ENCODE measurements around the gene ACTR1B. TPM values are rescaled to one million over a fixed set of nuclear protein-coding genes. Genes with fewer than 3 reads are reported as not detected.
A peak's percentile ranks its signal among the peaks of the same experiment; 100 is the strongest.

Gene ACTR1B
- total RNA-seq, 1 donor from 2014 or later: 35.6 TPM

- Histone ChIP-seq H3K4me2 (ENCODE audit: low read length) (no peak overlapping the region), H3K4me1 (ENCODE audit: insufficient read depth, low read length) (no peaks in the 10 kb centered on the region), H3K9ac (ENCODE audit: low read length) (no peak overlapping the region), H3K27ac (ENCODE audit: low read depth, low read length) (no peak overlapping the region), H3K79me2 (ENCODE audit: insufficient read depth, low read length) (no peaks in the 10 kb centered on the region), H3K4me3 (ENCODE audit: insufficient read depth, low read depth, low read length) (no peak overlapping the region), H2AFZ (ENCODE audit: low read depth, low read length) (no peak overlapping the region), H4K20me1 (ENCODE audit: insufficient read depth, low read length) (no peaks in the 10 kb centered on the region), H3K27me3 (ENCODE audit: insufficient read depth, low read length) (no peaks in the 10 kb centered on the region), H3K9me3 (ENCODE audit: insufficient read depth, low read depth, low read length) (peaks cover under 1% of the 10 kb centered on the region), H3K36me3 (ENCODE audit: insufficient read depth, low read length) (no peaks in the 10 kb centered on the region)
- Mint-ChIP-seq H3K27me3 (ENCODE audit: low read depth, unreplicated experiment) (peaks cover 2% of the 10 kb centered on the region), H3K36me3 (ENCODE audit: low read depth, unreplicated experiment) (no peaks in the 10 kb centered on the region), H3K4me1 (ENCODE audit: low read depth, unreplicated experiment) (peaks cover 2% of the 10 kb centered on the region), H3K4me3 (ENCODE audit: unreplicated experiment) (no peak overlapping the region), H3K9me3 (ENCODE audit: unreplicated experiment) (no peaks in the 10 kb centered on the region), H3K27ac (ENCODE audit: unreplicated experiment) (no peak overlapping the region)
- TF ChIP-seq CTCF (IDR thresholded peaks at IDR 0.05; ENCODE audit: insufficient read depth, low read depth, low read length) (no peak), EZH2 (IDR thresholded peaks at IDR 0.05; ENCODE audit: insufficient read depth, low read length) (no peak)
- FAIRE-seq (no peak), DNase-seq (ENCODE audit: low read depth) (no peak)
These were observed 34.7 kb upstream of the ACTR1B start for GRCh38 chr2:97698530-97698929.

DNA sequence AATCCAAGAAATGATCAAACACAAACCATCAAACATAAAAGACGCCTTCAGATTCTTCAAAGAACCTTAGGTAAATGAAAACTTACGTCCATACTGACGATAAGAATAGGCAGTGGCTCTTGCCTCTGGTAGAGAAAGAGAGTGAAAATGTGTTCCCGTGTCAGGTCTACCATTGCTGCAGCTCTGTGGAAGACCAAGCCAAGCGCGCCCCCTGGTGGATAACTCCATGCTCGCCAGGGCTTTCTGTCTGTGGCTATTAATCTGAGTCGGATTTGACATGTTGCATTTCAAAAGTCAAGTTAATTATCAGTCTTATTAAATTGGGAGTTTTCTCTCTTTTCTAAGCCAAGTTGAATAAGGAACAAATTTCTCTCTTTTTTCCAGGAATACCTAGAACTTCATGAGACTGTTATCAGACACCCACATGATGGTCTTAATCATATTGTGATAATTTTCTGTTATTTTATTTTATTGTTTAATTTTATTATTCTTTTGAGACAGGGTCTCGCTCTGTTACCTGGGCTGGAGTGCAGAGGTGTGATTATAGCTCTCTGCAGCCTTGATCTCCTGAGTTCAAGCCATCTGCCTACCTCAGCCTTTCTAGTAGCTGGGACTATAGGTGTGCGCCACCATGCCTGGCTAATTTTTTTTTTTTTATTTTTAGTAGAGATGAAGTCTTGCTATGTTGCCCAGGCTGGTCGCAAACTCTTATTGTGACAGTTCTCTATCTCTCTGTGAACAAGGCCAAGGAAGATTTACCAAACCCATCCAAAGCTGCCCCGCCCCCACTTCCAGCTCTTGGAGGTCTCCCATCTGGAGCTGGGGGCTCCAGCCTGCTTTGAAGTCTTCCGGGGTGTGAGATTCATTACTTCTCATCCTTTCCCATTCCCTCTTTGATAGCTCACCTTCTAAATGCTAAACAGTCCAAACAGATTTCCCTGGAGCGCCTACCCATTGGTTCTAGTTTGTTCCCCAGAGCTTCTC, 33.7 kb upstream of the ACTR1B start:
- Histone ChIP-seq H3K79me2 (ENCODE audit: insufficient read depth, low read length) (no peaks in the 10 kb centered on the region), H3K36me3 (ENCODE audit: insufficient read depth, low read length) (no peaks in the 10 kb centered on the region), H3K4me1 (ENCODE audit: insufficient read depth, low read length) (no peaks in the 10 kb centered on the region), H3K4me2 (ENCODE audit: low read length) (peak overlapping the region; percentile 63), H3K27me3 (ENCODE audit: insufficient read depth, low read length) (no peaks in the 10 kb centered on the region), H4K20me1 (ENCODE audit: insufficient read depth, low read length) (no peaks in the 10 kb centered on the region), H3K4me3 (ENCODE audit: insufficient read depth, low read depth, low read length) (no peak overlapping the region), H3K9ac (ENCODE audit: low read length) (no peak overlapping the region), H2AFZ (ENCODE audit: low read depth, low read length) (peak overlapping the region; percentile 42), H3K27ac (ENCODE audit: low read depth, low read length) (no peak overlapping the region), H3K9me3 (ENCODE audit: insufficient read depth, low read depth, low read length) (peaks cover 2% of the 10 kb centered on the region)
- no peak overlapping the region for H3K27ac Mint-ChIP-seq (ENCODE audit: unreplicated experiment)
- peaks cover 2% of the 10 kb centered on the region for H3K4me1 Mint-ChIP-seq (ENCODE audit: low read depth, unreplicated experiment)
- TF ChIP-seq EZH2 (IDR thresholded peaks at IDR 0.05; ENCODE audit: insufficient read depth, low read length) (no peak), CTCF (IDR thresholded peaks at IDR 0.05; ENCODE audit: insufficient read depth, low read depth, low read length) (peak; percentile 96)
- no peak overlapping the region for H3K4me3 Mint-ChIP-seq (ENCODE audit: unreplicated experiment)
- H3K27me3 Mint-ChIP-seq (ENCODE audit: low read depth, unreplicated experiment): peaks cover 2% of the 10 kb centered on the region
- H3K9me3 Mint-ChIP-seq (ENCODE audit: unreplicated experiment): no peaks in the 10 kb centered on the region
- DNase-seq (ENCODE audit: low read depth): peak; percentile 32
- H3K36me3 Mint-ChIP-seq (ENCODE audit: low read depth, unreplicated experiment): no peaks in the 10 kb centered on the region
- peak; percentile 59 for FAIRE-seq

DNA sequence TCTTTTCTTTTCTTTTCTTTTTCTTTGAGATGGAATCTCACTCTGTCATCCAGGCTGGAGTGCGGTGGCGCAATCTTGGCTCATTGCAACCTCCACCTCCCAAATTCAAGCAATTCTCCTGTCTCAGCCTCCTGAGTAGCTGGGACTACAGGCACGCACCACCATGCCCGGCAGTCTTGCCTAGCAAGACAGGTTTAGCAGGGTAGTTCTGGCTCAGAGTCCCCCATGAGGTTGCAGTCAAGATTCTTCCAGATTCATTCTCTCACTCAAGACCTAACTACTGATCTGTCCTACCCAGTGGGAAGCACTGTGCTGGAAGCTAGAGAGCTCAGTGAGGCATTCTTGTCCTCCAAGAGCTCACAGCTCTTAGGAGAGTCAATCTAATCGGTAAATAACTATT, 31.9 kb upstream of the ACTR1B start:
- H3K36me3 ChIP-seq (ENCODE audit: insufficient read depth, low read length): no peaks in the 10 kb centered on the region
- no peak overlapping the region for H3K27ac ChIP-seq (ENCODE audit: low read depth, low read length)
- no peak for FAIRE-seq
- H3K4me1 Mint-ChIP-seq (ENCODE audit: low read depth, unreplicated experiment): peaks cover 8% of the 10 kb centered on the region
- TF ChIP-seq EZH2 (IDR thresholded peaks at IDR 0.05; ENCODE audit: insufficient read depth, low read length) (no peak), CTCF (IDR thresholded peaks at IDR 0.05; ENCODE audit: insufficient read depth, low read depth, low read length) (no peak)
- no peak overlapping the region for H2AFZ ChIP-seq (ENCODE audit: low read depth, low read length)
- no peak overlapping the region for H3K4me2 ChIP-seq (ENCODE audit: low read length)
- no peaks in the 10 kb centered on the region for H3K27me3 ChIP-seq (ENCODE audit: insufficient read depth, low read length)
- no peaks in the 10 kb centered on the region for H3K27me3 Mint-ChIP-seq (ENCODE audit: low read depth, unreplicated experiment)
- peaks cover 2% of the 10 kb centered on the region for H3K9me3 ChIP-seq (ENCODE audit: insufficient read depth, low read depth, low read length)
- H3K4me1 ChIP-seq (ENCODE audit: insufficient read depth, low read length): no peaks in the 10 kb centered on the region
- no peaks in the 10 kb centered on the region for H3K36me3 Mint-ChIP-seq (ENCODE audit: low read depth, unreplicated experiment)
- H3K79me2 ChIP-seq (ENCODE audit: insufficient read depth, low read length): no peaks in the 10 kb centered on the region
- H3K9ac ChIP-seq (ENCODE audit: low read length): no peak overlapping the region
- H3K4me3 ChIP-seq (ENCODE audit: insufficient read depth, low read depth, low read length): no peak overlapping the region
- H3K9me3 Mint-ChIP-seq (ENCODE audit: unreplicated experiment): peaks cover 2% of the 10 kb centered on the region
- no peaks in the 10 kb centered on the region for H4K20me1 ChIP-seq (ENCODE audit: insufficient read depth, low read length)
- H3K27ac Mint-ChIP-seq (ENCODE audit: unreplicated experiment): no peak overlapping the region
- no peak for DNase-seq (ENCODE audit: low read depth)
- no peak overlapping the region for H3K4me3 Mint-ChIP-seq (ENCODE audit: unreplicated experiment)

Measured in astrocyte (in vitro differentiated cells and primary cell).